ENCODE results near the gene USP22. TPM values are rescaled to one million over a fixed set of nuclear protein-coding genes. Genes with fewer than 3 reads are reported as not detected.
"Not testable (repeated sequence)": the region's sequence is repeated elsewhere in the genome, so short reads cannot be mapped to it uniquely, and the experiment has no call there.

The USP22 gene
- total and polyA plus RNA-seq, 10 donors, result 21.7 to 200 (median 156) TPM

DNA sequence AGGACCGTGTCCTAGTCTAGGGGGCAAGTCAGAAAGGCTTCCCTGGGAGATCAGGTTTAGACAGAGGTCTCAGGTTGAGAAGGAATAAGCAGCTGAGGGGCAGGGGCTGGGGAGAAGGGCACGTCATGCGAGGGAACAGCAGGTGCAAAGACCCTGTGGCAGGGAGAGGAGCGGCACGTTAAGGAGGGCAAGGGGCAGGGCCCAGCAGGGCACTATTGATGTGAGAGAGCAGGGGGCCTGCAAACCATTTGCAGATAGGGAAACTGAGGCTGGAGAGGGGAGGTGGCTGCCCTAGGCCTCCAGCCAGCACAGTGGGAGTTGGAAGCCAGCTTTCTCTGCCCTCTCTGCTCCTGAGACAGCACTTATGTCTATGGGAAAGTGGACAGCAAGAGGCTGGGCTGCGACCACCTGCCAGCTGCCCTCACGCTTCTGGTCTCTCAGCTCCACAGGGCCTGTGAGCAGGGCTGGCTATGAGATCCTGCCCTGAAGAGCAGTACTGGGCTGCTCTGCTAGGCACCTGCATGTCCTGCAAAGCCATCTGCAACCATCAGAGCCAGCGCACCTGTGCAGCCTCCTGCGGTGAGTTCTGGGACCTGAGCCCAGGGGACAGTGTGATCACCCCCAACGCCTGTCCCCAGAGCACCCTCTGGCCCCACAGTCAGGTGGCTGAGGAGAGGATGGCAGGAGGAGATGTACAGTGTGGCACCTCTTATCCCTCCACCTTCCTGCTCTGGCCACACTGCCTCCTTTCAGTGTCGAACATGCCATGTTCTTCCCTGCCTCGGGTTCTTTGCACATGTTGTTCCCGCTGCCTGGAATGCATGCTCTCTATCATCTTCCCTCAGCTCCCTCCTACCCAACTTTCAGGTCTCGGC, 61.5 kb downstream of the USP22 start:
- H3K27ac ChIP-seq, result no peak overlapping the region
- no peaks in the 10 kb centered on the region for H3K9me3 ChIP-seq
- intact Hi-C loops (cut with DNase I; ENCODE audit: low total_unique reads), result no loop called here
- no peak overlapping the region for H3K4me3 ChIP-seq
- DNase-seq, result no peak
- no peaks in the 10 kb centered on the region for H3K36me3 ChIP-seq
- TF ChIP-seq POLR2AphosphoS5 (IDR thresholded peaks at IDR 0.05), result no peak
- TF ChIP-seq CTCF (IDR thresholded peaks at IDR 0.05 in 8 of 11, conservative IDR thresholded peaks at IDR 0.05 in 3 of 11), result no peak
- TF ChIP-seq POLR2A (IDR thresholded peaks at IDR 0.05), result no peak
- WGBS, 5 donors, result 88 to 95% (median 92%) methylated on average over 12 to 14 of the region's 14 CpGs
- no peaks in the 10 kb centered on the region for H3K27me3 ChIP-seq (replicated peaks in 1 of 7)
- peaks cover 0 to 11% (median 0%) of the 10 kb centered on the region in 6 donors for H3K4me1 ChIP-seq

DNA sequence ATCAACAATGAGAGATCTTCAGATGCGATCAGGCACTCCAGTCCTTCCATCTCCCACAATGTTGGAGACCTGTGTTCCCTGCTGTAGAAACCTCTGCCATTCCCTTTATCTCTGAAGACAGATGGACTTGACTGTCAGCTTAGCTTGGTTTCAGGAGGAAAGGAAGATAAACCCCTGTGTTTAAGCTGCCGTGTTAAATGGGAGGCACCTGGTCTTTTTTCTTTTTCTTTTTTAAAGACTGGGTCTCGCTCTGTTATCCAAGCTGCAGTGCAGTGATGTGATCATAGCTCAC, 63.1 kb downstream of the USP22 start:
- H3K4me1 ChIP-seq, result peaks cover 0 to 11% (median 0%) of the 10 kb centered on the region in 6 donors
- WGBS, 5 donors, result 28 to 41% (median 37%) methylated on average over 3 of the region's 3 CpGs
- DNase-seq, result no peak
- H3K27me3 ChIP-seq (replicated peaks in 1 of 7), result no peaks in the 10 kb centered on the region
- H3K27ac ChIP-seq, result no peak overlapping the region
- H3K36me3 ChIP-seq, result no peaks in the 10 kb centered on the region
- H3K9me3 ChIP-seq, result no peaks in the 10 kb centered on the region
- TF ChIP-seq POLR2AphosphoS5 (IDR thresholded peaks at IDR 0.05), result no peak
- no peak for TF ChIP-seq POLR2A (IDR thresholded peaks at IDR 0.05)
- no peak for TF ChIP-seq CTCF (IDR thresholded peaks at IDR 0.05 in 8 of 11, conservative IDR thresholded peaks at IDR 0.05 in 3 of 11)
- intact Hi-C loops (cut with DNase I; ENCODE audit: low total_unique reads), result no loop called here
- H3K4me3 ChIP-seq, result no peak overlapping the region

DNA sequence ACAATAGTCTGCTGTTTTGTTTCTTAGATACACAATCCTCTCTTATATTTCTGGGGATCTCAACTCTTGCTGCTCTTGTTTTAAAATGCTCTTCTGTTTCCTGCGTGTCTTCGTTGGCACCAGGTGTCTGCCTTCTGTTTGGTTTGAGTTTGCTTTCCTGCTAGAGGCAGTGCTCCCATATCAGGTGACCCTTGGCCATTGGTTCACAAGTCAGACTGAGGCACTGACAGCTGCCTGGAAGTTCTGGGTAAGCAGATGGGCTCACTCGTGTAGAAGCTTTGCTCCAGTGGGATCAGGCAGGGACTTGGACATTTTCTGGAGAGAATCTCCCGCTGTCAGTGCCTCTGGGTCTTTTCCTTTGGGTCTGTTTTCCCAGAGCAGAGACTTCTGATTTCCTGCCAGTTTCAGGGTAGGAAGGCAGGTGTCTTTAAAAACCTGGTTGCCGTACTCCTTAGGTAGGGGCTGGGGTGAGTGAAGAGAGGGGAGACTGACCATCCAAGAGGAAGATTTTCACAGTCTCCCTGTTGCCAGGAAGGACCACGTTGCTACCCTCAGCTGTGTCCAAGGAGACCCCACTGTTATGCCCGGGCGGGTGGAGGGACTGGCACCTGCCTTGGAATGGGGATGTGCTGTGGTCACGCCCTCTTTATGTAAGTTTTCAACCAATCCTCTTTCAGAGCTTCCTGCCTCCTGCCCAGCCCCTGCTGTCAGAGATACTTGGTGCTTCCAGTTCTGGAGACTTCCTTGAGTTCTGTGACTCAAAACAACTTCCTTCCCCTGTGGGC, 63.6 kb downstream of the USP22 start:
- WGBS, 5 donors, result 64 to 75% (median 70%) methylated on average over 9 of the region's 9 CpGs
- H3K4me3 ChIP-seq; DNase-seq; H3K36me3 ChIP-seq; H3K9me3 ChIP-seq; H3K27me3 ChIP-seq (replicated peaks in 1 of 7); intact Hi-C loops (cut with DNase I; ENCODE audit: low total_unique reads); H3K27ac ChIP-seq: not testable (repeated sequence)
- H3K4me1 ChIP-seq, result peaks cover 0 to 11% (median 0%) of the 10 kb centered on the region in 6 donors

DNA sequence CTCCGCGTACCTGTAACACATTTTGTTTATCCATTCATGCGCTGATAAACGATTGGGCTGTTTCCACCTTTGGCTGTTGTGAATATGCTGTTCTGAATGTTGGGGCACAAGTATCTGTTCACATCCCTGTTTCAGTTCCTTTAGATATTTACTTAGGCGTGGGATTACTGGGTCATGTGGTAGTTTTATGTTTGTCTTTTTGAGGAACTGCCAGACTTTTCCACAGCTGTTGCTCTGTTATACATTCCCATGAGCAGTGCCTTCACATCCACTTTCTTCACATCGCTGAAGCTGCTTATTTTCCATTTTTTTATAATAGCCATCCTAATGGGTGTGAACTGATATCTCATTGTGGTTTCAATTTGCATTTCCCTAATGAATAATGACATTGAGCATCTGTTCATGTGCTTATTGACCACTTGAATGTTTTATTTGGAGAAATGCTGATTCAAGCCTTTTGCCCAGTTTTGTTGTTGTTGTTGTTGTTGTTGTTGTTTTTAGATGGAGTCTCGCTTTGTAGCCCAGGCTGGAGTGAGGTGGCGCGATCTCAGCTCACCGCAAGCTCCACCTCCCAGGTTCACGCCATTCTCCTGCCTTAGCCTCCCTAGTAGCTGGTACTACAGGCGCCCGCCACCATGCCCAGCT, 65.1 kb downstream of the USP22 start:
- intact Hi-C loops (cut with DNase I; ENCODE audit: low total_unique reads); H3K9me3 ChIP-seq; H3K4me3 ChIP-seq; H3K36me3 ChIP-seq; H3K27me3 ChIP-seq (replicated peaks in 1 of 7); DNase-seq; H3K27ac ChIP-seq: not testable (repeated sequence)
- H3K4me1 ChIP-seq, result peaks cover 0 to 11% (median 0%) of the 10 kb centered on the region in 6 donors
- WGBS, 5 donors, result 85 to 91% (median 88%) methylated on average over 13 of the region's 13 CpGs

GRCh38 chr17:20975566-20975965, 67.2 kb downstream of the USP22 start:
- 28 to 93% (median 63%) methylated on average over 1 of the region's 1 CpG for WGBS, 5 donors
- intact Hi-C loops (cut with DNase I; ENCODE audit: low total_unique reads), result no loop called here
- DNase-seq, result no peak
- Histone ChIP-seq H3K4me1 (peaks cover 0 to 13% (median 3%) of the 10 kb centered on the region in 6 donors), H3K27ac (no peak overlapping the region), H3K36me3 (no peaks in the 10 kb centered on the region), H3K27me3 (replicated peaks in 1 of 7) (no peaks in the 10 kb centered on the region), H3K4me3 (no peak overlapping the region), H3K9me3 (no peaks in the 10 kb centered on the region)
- TF ChIP-seq CTCF (IDR thresholded peaks at IDR 0.05 in 8 of 11, conservative IDR thresholded peaks at IDR 0.05 in 3 of 11), result no peak
- TF ChIP-seq POLR2A (IDR thresholded peaks at IDR 0.05), result no peak
- TF ChIP-seq POLR2AphosphoS5 (IDR thresholded peaks at IDR 0.05), result no peak

All from spleen (tissue), 11 donors.